Upper lobe of left lung (tissue), 4 donors: Measurements from ENCODE around the gene ITIH6.

Experiments
- EP300 ChIP-seq, 4 donors: sonication (generic); formaldehyde crosslinking; IDR thresholded peaks; one replicate each; pipeline ENCODE4 v1.5.1; 2017; ENCODE audit warnings: antibody characterized with exemption in 4 of 4, control low read depth in 2 of 4
- POLR2A ChIP-seq, 4 donors: fragments of 450-650 bp; IDR thresholded peaks; one replicate each; pipeline ENCODE4 v1.5.1; 2016 to 2017; ENCODE audit warnings: antibody characterized with exemption in 4 of 4, mild to moderate bottlenecking in 2 of 4
- POLR2AphosphoS5 ChIP-seq, 2 donors: sonication (generic); formaldehyde crosslinking; IDR thresholded peaks; one replicate each; pipeline ENCODE4 v1.5.1; 2017; ENCODE audit warnings: antibody characterized with exemption in 2 of 2
- TF ChIP-seq, protein P1 (sequence below), 6 experiments: fragments of 450-650 bp in 4 of 6; fragments of 200-600 bp in 2 of 6; sonication (generic) in 2 of 6; IDR thresholded peaks; one replicate each; pipeline ENCODE4 v1.5.1; 2016 to 2019; ENCODE audit warnings: antibody characterized with exemption in 6 of 6

DNA sequence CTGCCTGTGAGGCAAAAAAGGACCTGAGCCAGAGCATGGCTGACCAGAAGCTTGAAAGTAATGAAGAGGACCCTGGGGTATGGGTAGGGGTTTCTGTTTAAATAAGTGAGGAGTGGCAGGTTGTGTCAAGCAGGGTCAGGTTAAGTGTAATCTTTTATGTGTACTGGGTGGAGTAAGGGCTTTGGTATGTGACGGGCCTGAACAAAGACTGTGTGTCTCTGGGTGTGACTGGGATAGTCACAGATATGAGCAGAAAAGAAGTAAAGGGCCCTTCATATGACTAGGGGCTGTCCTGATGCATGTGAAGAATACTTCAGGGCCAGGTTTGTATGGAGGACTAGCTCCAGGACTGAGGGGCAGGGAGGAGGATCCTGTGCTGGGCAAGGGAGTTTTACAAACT, 82.4 kb downstream of the ITIH6 start:
- TF ChIP-seq POLR2A (IDR thresholded peaks at IDR 0.05) (no peak), EP300 (IDR thresholded peaks at IDR 0.05) (no peak), POLR2AphosphoS5 (IDR thresholded peaks at IDR 0.05) (no peak)
- TF ChIP-seq, protein P1, sequence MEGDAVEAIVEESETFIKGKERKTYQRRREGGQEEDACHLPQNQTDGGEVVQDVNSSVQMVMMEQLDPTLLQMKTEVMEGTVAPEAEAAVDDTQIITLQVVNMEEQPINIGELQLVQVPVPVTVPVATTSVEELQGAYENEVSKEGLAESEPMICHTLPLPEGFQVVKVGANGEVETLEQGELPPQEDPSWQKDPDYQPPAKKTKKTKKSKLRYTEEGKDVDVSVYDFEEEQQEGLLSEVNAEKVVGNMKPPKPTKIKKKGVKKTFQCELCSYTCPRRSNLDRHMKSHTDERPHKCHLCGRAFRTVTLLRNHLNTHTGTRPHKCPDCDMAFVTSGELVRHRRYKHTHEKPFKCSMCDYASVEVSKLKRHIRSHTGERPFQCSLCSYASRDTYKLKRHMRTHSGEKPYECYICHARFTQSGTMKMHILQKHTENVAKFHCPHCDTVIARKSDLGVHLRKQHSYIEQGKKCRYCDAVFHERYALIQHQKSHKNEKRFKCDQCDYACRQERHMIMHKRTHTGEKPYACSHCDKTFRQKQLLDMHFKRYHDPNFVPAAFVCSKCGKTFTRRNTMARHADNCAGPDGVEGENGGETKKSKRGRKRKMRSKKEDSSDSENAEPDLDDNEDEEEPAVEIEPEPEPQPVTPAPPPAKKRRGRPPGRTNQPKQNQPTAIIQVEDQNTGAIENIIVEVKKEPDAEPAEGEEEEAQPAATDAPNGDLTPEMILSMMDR (IDR thresholded peaks at IDR 0.05) = no peak
